Measurements from ENCODE around the gene NUBP2. TPM values are rescaled to one million over a fixed set of nuclear protein-coding genes. Genes with fewer than 3 reads are reported as not detected.

The NUBP2 gene
- total and polyA plus RNA-seq, 7 experiments from 2014 or later, result 39.3 to 98.9 (median 57.4) TPM

DNA sequence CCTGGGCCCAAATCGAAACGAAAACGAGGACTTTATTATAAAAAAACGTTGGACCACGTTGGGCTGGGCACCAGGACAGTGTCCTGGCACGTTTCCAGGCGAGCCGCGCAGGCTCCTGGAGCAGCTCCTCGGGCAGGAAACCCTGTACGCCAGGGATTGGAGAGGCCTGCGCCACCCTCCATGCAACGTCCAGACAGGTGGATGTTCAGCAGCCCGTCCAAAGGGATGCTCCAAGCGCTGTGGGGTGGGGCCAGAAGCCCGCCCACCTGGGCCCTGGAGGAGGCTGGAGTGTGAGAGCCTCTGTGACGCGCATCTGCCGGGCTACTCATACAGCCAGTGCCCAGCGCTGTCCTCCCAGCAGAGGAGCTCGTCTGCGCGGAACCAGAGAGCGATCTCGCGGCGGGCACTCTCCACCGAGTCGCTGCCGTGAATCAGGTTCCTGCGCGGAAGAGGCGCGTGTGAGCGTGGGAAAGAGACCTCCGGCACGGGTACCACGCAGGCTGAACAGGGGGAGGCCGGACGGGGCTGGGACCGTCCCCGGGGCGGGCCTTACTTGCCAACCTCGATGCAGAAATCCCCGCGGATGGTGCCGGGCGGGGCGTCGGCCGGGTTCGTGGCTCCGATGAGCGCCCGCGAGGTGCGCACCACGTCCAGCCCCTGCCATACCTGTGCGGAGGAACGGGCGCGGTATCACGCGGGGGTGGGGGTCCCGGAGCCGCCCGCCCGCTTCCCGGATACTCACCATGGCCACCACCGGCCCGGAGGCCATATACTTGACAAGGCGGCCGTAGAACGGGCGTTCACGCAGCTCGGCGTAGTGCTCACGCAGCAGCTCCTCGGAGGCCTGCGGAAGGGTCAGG lies 12.2 kb upstream of the NUBP2 start:
- intact Hi-C loops (cut with micrococcal nuclease), result loop anchor here (2.0 to 10.0 kb wide), 4 partner anchors 238 to 497 kb away; partner anchors contain the start of genes RNPS1 (in 1 of the 2), TMEM204 (in 1 of the 2) and UBE2I (in 1 of the 2)
- H3K4me3 Mint-ChIP-seq, result peak overlapping the region; percentile 73 to 98 (median 82)
- ChIA-PET POLR2A (interaction anchor here (1.3 to 7.9 kb wide), 3 partner anchors 8 to 65 kb away, joined by 3 to 93 read pairs (median 14); partner anchors contain the start of genes MAPK8IP3, NUBP2 and SPSB3), CTCF (interaction anchor here (0.7 to 3.3 kb wide), 3 partner anchors 12 to 70 kb away, joined by 3 to 13 read pairs (median 3); partner anchors contain the start of genes NUBP2 and SPSB3)
- peaks cover 13 to 26% of the 10 kb centered on the region in 2 donors for H3K4me1 ChIP-seq (ENCODE audit: control insufficient read depth in 2 of 2, insufficient read depth in 2 of 2, low read length in 2 of 2)
- peaks cover 0 to 9% (median 0%) of the 10 kb centered on the region in 5 donors for H3K36me3 Mint-ChIP-seq
- peaks cover 8 to 23% (median 13%) of the 10 kb centered on the region in 7 donors for H3K4me1 Mint-ChIP-seq
- H3K9me3 ChIP-seq (ENCODE audit: control insufficient read depth in 2 of 3, low read length in 3 of 3), result no peaks in the 10 kb centered on the region
- ATAC-seq, result peak; percentile 31
- H3K9me3 Mint-ChIP-seq, result peaks cover 0 to 3% (median 0%) of the 10 kb centered on the region in 11 donors
- peaks cover 0 to 2% (median 0%) of the 10 kb centered on the region in 5 donors for H3K27me3 Mint-ChIP-seq
- H3K27ac Mint-ChIP-seq, result peak overlapping the region in 7 of 9 donors; percentile 21 to 83 (median 70)
- peak overlapping the region; percentile 85 for H3K27ac ChIP-seq (ENCODE audit: low read depth, low read length)
- DNase-seq, result peak in 6 of 9 donors; percentile 28 to 59 (median 36)
- H3K4me3 ChIP-seq (ENCODE audit: low read length), result peak overlapping the region; percentile 70
- H3K36me3 ChIP-seq (ENCODE audit: control insufficient read depth in 2 of 3, insufficient read depth in 3 of 3, low read length in 3 of 3), result peaks cover 0 to 46% (median 0%) of the 10 kb centered on the region in 3 experiments
- H3K27me3 ChIP-seq (ENCODE audit: control insufficient read depth in 2 of 2, insufficient read depth in 2 of 2, low read length in 2 of 2), result no peaks in the 10 kb centered on the region

DNA sequence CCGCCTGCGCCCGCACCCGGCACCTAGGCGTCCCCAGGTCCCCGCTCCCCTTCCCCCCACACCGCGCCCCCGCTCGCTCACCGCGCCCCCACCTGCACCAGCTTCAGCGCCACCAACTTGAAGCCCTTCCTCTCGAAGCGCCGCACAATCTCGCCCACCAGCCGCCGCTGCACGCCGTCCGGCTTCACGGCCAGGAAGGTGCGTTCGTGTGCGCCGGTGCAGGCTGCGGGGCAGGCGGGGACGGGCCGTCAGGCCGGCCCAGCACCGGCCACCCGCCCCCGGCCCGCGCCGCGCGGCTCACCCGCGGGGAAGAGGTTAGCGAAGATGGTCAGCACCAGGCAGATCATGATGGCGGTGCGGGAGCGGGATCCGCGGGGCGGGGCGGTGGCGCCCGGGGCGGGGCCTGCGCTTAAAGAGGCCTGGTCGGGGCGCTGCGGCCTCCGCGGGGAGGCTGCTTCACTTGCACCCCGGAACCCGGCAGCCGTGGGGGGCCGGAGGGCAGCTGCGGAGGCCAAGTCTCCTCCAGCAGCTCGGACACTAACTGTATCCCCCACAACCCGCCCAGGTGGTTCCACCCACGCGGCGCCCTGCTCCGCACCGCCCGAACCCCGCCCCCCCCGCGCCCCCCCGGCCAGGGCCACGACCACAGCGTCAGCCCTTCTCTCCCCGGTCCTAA lies 11.4 kb upstream of the NUBP2 start, which contains the start of gene NME3:
TSS of gene NME3 (minus strand) at position 356 of the 676 bp plus-strand sequence. CDS start at position 347, 9 bp downstream.
- H3K36me3 Mint-ChIP-seq, result peaks cover 0 to 9% (median 0%) of the 10 kb centered on the region in 5 donors
- POLR2A ChIA-PET, result interaction anchor here (1.3 to 7.9 kb wide), 5 partner anchors 9 to 65 kb away, joined by 3 to 93 read pairs (median 11); partner anchors contain the start of genes FAHD1, HAGH, MAPK8IP3 and NUBP2

DNA sequence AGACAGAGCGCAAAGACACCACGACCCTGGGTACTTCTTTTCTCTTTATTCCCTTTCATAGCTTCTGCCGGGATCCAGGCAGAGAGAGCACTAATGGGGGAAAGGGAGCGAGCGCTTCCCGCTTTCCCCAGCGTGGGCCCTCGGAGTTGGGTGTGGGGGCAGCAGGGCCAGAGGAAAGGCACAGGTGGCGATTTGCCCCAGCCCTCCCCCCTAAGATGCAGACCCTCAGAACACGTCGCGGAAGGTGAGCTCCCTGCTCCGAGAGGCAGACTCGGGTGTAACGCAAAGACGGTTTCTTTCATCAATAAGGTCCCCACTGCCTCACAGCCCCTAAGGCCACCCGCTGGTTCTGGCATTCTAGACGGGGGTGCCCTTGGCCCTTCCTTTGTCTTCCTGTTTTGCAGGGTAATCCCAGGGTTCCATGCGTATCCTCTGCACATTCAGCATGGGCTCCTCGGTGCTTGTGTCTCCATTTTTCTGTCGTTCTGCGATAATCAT lies 10.8 kb upstream of the NUBP2 start:
- Histone ChIP-seq H3K27ac (ENCODE audit: low read depth, low read length) (peak overlapping the region; percentile 85), H3K36me3 (ENCODE audit: control insufficient read depth in 2 of 3, insufficient read depth in 3 of 3, low read length in 3 of 3) (peaks cover 0 to 46% (median 0%) of the 10 kb centered on the region in 3 experiments), H3K27me3 (ENCODE audit: control insufficient read depth in 2 of 2, insufficient read depth in 2 of 2, low read length in 2 of 2) (no peaks in the 10 kb centered on the region), H3K4me3 (ENCODE audit: low read length) (peak overlapping the region; percentile 70), H3K9me3 (ENCODE audit: control insufficient read depth in 2 of 3, low read length in 3 of 3) (no peaks in the 10 kb centered on the region), H3K4me1 (ENCODE audit: control insufficient read depth in 2 of 2, insufficient read depth in 2 of 2, low read length in 2 of 2) (peaks cover 13 to 26% of the 10 kb centered on the region in 2 donors)
- peaks cover 0 to 3% (median 0%) of the 10 kb centered on the region in 11 donors for H3K9me3 Mint-ChIP-seq
- DNase-seq (peak in 2 of 9 donors; percentile 28 to 38), ATAC-seq (no peak)
- H3K4me1 Mint-ChIP-seq, result peaks cover 8 to 23% (median 13%) of the 10 kb centered on the region in 7 donors
- peaks cover 0 to 9% (median 0%) of the 10 kb centered on the region in 5 donors for H3K36me3 Mint-ChIP-seq
- ChIA-PET POLR2A (interaction anchor here (1.2 to 7.9 kb wide), 6 partner anchors 9 to 66 kb away, joined by 3 to 93 read pairs (median 8); partner anchors contain the start of genes FAHD1, HAGH, MAPK8IP3 and NUBP2), CTCF (interaction anchor here (3.3 kb wide), 1 partner anchor 11 kb away, joined by 13 read pairs; the partner anchor contains the start of genes NUBP2 and SPSB3)
- peak overlapping the region; percentile 91 to 99 (median 98) for H3K4me3 Mint-ChIP-seq
- intact Hi-C loops (cut with micrococcal nuclease), result loop anchor here (2.0 to 10.0 kb wide), 7 partner anchors 65 to 495 kb away; partner anchors contain the start of genes CRAMP1 (in 2 of the 2), IFT140 (in 2 of the 2), MAPK8IP3 (in 2 of the 2) and CLCN7 (in 1 of the 2)
- H3K27me3 Mint-ChIP-seq, result peaks cover 0 to 2% (median 0%) of the 10 kb centered on the region in 5 donors
- H3K27ac Mint-ChIP-seq, result peak overlapping the region; percentile 86 to 98 (median 95)

More for the DNA sequence above, 11.4 kb upstream of the NUBP2 start, which contains the start of gene NME3:
- H3K4me1 Mint-ChIP-seq, result peaks cover 8 to 23% (median 13%) of the 10 kb centered on the region in 7 donors
- no peaks in the 10 kb centered on the region for H3K27me3 ChIP-seq (ENCODE audit: control insufficient read depth in 2 of 2, insufficient read depth in 2 of 2, low read length in 2 of 2)
- no peaks in the 10 kb centered on the region for H3K9me3 ChIP-seq (ENCODE audit: control insufficient read depth in 2 of 3, low read length in 3 of 3)
- H3K4me3 Mint-ChIP-seq, result peak within 1 kb of the TSS; percentile 91 to 99 (median 98)
- peaks cover 0 to 46% (median 0%) of the 10 kb centered on the region in 3 experiments for H3K36me3 ChIP-seq (ENCODE audit: control insufficient read depth in 2 of 3, insufficient read depth in 3 of 3, low read length in 3 of 3)
- intact Hi-C loops (cut with micrococcal nuclease), result loop anchor here (2.0 to 10.0 kb wide), 4 partner anchors 239 to 496 kb away; partner anchors contain the start of genes RNPS1 (in 1 of the 2), TMEM204 (in 1 of the 2) and UBE2I (in 1 of the 2)
- peak within 1 kb of the TSS; percentile 86 to 98 (median 95) for H3K27ac Mint-ChIP-seq
- peaks cover 13 to 26% of the 10 kb centered on the region in 2 donors for H3K4me1 ChIP-seq (ENCODE audit: control insufficient read depth in 2 of 2, insufficient read depth in 2 of 2, low read length in 2 of 2)
- peak within 1 kb of the TSS; percentile 85 for H3K27ac ChIP-seq (ENCODE audit: low read depth, low read length)
- DNase-seq (peak; percentile 54 to 87 (median 67)), ATAC-seq (peak; percentile 66)
- CTCF ChIA-PET, result interaction anchor here (3.3 kb wide), 1 partner anchor 11 kb away, joined by 13 read pairs; the partner anchor contains the start of genes NUBP2 and SPSB3
- H3K9me3 Mint-ChIP-seq, result peaks cover 0 to 3% (median 0%) of the 10 kb centered on the region in 11 donors
- H3K4me3 ChIP-seq (ENCODE audit: low read length), result peak within 1 kb of the TSS; percentile 70
- H3K27me3 Mint-ChIP-seq, result peaks cover 0 to 2% (median 0%) of the 10 kb centered on the region in 5 donors

DNA sequence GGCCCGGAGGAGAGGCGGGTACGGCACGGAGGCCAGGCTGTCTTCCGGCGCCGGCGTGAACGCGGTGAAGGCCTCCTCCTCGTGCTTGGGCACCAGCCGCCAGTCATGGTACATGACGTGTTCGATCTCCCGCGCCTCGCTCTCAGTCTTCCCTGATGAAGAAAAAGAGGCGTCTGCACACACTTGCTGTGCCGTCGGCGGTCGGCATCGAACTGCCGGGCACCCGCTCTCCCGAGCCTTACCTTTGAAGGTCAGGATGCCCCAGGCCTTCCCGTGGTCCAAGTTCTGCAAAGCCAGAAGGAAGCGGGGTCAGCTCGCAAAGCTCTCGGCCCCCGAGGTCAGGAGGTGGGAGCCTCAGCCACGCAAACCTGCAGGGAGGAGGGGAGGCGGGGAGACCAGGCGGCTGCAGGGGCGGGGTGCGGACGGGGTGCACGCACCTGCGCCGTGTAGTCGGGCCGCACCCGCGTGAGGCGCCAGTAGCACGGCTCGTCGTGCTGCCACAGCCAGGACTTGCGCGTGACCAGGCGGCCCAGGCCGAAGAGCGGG lies 10.3 kb upstream of the NUBP2 start, which contains the start of gene EME2:
TSS of gene EME2 (plus strand) at position 449 of the 546 bp plus-strand sequence. CDS start 418 bp downstream, outside the sequence.
- no peaks in the 10 kb centered on the region for H3K9me3 ChIP-seq (ENCODE audit: control insufficient read depth in 2 of 3, low read length in 3 of 3)
- Mint-ChIP-seq H3K27ac (peak within 1 kb of the TSS; percentile 86 to 98 (median 95)), H3K4me1 (peaks cover 8 to 23% (median 13%) of the 10 kb centered on the region in 7 donors), H3K4me3 (peak within 1 kb of the TSS; percentile 91 to 99 (median 98)), H3K36me3 (peaks cover 0 to 9% (median 0%) of the 10 kb centered on the region in 5 donors), H3K9me3 (peaks cover 0 to 3% (median 0%) of the 10 kb centered on the region in 11 donors), H3K27me3 (peaks cover 0 to 2% (median 0%) of the 10 kb centered on the region in 5 donors)
- no peaks in the 10 kb centered on the region for H3K27me3 ChIP-seq (ENCODE audit: control insufficient read depth in 2 of 2, insufficient read depth in 2 of 2, low read length in 2 of 2)
- peak within 1 kb of the TSS; percentile 85 for H3K27ac ChIP-seq (ENCODE audit: low read depth, low read length)
- peak; percentile 38 for ATAC-seq
- H3K4me1 ChIP-seq (ENCODE audit: control insufficient read depth in 2 of 2, insufficient read depth in 2 of 2, low read length in 2 of 2), result peaks cover 13 to 26% of the 10 kb centered on the region in 2 donors
- intact Hi-C loops (cut with micrococcal nuclease), result loop anchor here (2.0 to 10.0 kb wide), 6 partner anchors 66 to 495 kb away; partner anchors contain the start of genes CRAMP1 (in 2 of the 2), IFT140 (in 2 of the 2), MAPK8IP3 (in 2 of the 2) and CLCN7 (in 1 of the 2)
- H3K36me3 ChIP-seq (ENCODE audit: control insufficient read depth in 2 of 3, insufficient read depth in 3 of 3, low read length in 3 of 3), result peaks cover 0 to 46% (median 0%) of the 10 kb centered on the region in 3 experiments
- peak within 1 kb of the TSS; percentile 70 for H3K4me3 ChIP-seq (ENCODE audit: low read length)
- CTCF ChIA-PET, result interaction anchor here (0.7 to 3.3 kb wide), 2 partner anchors 9 to 10 kb away, joined by 4 to 13 read pairs; partner anchors contain the start of genes NUBP2 and SPSB3
- POLR2A ChIA-PET, result interaction anchor here (1.0 to 7.9 kb wide), 9 partner anchors 9 to 251 kb away, joined by 3 to 93 read pairs (median 4); partner anchors contain the start of genes FAHD1, HAGH, JPT2 and MAPK8IP3
- peak in 8 of 9 donors; percentile 42 to 61 (median 55) for DNase-seq
